Coronary artery (tissue), 2 donors: Measurements from ENCODE around the gene CCL4L2.
"Not testable (repeated sequence)": the region's sequence is repeated elsewhere in the genome, so short reads cannot be mapped to it uniquely, and the experiment has no call there.

Experiments used
- DNase-seq: peaks from one replicate; pipeline ENCODE4 v3.0.0-alpha.2; 2017; ENCODE audit warnings: low spot score
- H3K27ac ChIP-seq, 2 donors: fragments of 200-600 bp; sonication (generic); one replicate each; pipeline ENCODE4 v1.5.1; 2016 to 2019
- H3K4me3 ChIP-seq: fragments of 200-600 bp; sonication (generic); 2 replicates; pipeline ENCODE4 v1.5.1; 2016; ENCODE audit warnings: mild to moderate bottlenecking, moderate library complexity
- TF ChIP-seq, protein P1 (sequence below): fragments of 200-600 bp; sonication (generic); IDR thresholded peaks from one replicate; pipeline ENCODE4 v1.5.1; 2019; ENCODE audit warnings: antibody characterized with exemption

CCL4L2 gene

DNA sequence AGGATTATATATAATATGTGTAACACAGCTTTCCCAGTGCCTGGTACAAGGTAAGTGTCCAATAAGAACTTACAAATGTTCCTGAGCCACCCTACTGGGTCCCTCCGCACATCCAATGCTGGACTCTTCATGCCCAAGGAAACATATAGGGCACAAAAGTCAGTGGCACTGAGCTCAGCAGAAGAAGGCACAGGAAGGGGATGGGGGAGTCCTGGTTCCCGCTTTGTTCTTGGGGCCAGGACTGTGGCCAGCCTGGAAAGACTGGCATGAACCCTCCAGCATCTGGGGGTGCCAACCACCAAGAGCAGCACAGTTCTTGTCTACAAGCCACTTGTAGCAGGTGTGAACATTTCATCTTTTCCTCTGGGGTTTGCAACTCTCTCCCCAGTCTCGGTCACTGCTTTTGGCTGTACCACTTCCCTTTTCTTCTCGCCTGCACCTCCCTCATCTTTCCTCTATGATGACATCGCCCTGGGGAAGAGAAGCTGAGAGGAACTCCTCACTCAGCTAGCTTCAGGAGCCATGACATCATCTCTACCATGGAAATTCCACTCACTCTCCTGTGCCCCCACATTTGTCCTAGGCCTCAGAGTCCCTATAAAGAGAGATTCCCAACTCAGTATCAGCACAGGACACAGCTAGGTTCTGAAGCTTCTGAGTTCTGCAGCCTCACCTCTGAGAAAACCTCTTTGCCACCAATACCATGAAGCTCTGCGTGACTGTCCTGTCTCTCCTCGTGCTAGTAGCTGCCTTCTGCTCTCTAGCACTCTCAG lies at the start of gene CCL4L2:
Gene CCL4L2, plus strand, starts transcription at position 625 of the 773 bp plus-strand sequence.
- not testable (repeated sequence) for H3K4me3 ChIP-seq, DNase-seq, H3K27ac ChIP-seq

DNA sequence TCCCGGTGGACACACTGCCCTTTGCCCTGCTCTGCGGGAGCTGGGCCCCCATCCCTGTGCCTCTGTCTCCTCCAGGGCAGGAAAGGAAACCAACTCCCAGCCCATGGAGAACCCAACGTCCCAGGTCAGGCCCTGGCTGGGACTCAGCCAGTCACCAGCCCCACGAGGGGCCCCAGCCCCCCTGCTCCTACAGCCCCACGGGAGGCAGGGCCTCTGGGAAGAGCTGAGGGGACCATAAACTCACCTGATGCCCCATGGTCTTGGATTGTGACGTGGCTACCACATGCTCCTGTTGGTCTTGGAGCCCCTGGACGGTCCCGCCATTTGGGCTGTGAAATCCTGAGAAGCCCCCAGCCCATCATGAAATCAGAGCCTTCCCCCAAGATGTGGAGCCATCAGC lies 42.0 kb upstream of the CCL4L2 start:
- H3K4me3 ChIP-seq, H3K27ac ChIP-seq, DNase-seq: not testable (repeated sequence)

DNA sequence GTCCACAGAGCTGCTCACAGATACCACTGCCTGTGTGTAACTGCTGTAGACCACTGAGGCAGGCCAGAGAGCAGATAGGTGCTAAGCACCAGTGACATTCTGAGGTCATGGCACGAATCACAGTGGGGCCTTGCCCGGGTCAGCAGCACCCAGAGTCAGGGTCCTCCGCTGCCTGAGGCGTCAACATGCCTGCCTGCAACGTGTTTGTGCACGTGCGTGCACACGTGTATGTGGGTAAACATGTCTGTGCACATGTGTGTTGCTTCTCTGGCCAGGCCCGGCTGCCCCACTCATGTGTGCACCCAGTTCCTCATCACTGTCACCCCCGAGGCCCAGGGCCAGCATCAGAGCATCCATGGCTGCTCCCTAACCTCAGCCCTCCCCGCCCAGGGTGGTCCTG lies 34.3 kb upstream of the CCL4L2 start, which contains the start of gene TBC1D3B:
Gene TBC1D3B, minus strand, starts transcription at position 101 of the 400 bp plus-strand sequence. CDS start 1,586 bp downstream, outside the sequence.
- not testable (repeated sequence) for DNase-seq, H3K4me3 ChIP-seq, H3K27ac ChIP-seq

DNA sequence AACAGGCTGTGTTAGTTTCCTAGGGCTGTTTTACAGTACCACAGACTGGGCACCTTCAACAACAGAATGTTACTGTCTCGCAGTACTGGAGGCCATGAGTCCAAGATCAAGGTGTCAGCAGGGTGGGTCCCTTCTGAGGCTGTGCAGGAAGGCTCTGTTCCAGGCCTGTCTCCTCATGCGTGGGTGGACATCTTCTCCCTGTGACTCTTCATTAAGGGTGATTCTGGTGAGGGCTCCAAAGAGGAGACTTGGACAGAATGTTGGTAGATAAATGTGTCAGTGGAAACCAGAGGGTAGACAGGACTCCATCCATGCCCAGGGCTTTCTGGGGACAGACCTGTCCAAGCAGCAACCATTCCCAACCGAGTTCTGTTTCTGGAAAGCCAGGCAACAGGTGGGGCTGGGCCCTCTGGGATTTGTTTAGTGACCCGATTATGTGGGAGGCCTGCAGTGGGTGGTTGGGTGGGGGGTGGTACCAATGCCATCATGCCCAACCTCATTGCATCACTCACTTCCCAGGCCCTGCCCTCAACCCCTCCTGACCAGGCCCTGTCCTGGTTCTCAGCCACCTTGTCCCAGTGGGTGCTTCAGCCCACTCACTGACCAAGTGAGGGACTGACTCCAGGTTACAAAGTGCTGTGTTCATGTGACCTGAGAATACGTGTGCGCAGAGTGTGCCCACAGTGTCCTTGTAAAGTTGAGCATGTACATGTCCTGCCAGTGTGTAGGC lies 29.3 kb upstream of the CCL4L2 start:
- DNase-seq, H3K4me3 ChIP-seq, H3K27ac ChIP-seq: not testable (repeated sequence)

DNA sequence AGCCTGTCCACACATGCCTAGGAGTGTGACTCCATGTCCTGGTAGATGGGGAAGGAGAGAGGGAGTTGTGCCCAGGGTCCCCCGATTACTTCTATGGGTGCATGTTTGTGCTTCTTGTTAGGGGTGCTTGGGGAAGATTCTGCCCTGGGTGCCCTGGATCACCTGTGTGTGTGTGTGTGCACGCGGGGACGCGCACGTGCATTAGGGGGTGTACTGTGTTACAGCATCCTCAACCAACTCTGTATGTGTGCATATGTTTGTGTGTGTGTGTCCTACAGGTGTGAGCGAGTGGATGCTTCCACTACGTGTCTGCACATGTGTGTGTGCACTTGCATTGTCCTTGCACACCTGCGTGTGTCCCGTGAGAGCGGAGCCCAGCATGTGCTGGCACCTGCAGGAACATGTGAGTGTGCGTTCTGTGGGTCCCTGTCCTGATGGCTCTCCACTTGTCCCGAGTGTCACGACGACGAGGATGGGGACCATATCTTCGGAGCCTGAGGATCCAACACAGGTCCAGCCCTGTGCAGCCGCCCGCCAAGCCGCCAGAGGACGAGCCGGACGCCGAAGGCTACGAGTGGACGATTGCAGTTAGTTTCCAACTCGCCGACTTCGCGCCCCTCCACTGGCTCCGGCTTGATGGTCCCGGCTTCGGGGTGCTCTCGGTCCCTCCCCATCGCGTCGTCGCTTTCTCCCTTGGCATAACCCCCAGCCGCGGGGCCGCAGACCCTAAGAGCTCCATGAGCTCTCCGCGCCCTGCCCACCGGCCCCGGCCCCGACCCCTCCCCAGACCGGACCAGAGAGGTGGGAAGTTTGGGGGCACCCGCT lies 28.5 kb upstream of the CCL4L2 start:
- Histone ChIP-seq H3K4me3 (peak overlapping the region; percentile 76), H3K27ac (peak overlapping the region; percentile 15 to 67)
- DNase-seq: no peak
- TF ChIP-seq, protein P1, sequence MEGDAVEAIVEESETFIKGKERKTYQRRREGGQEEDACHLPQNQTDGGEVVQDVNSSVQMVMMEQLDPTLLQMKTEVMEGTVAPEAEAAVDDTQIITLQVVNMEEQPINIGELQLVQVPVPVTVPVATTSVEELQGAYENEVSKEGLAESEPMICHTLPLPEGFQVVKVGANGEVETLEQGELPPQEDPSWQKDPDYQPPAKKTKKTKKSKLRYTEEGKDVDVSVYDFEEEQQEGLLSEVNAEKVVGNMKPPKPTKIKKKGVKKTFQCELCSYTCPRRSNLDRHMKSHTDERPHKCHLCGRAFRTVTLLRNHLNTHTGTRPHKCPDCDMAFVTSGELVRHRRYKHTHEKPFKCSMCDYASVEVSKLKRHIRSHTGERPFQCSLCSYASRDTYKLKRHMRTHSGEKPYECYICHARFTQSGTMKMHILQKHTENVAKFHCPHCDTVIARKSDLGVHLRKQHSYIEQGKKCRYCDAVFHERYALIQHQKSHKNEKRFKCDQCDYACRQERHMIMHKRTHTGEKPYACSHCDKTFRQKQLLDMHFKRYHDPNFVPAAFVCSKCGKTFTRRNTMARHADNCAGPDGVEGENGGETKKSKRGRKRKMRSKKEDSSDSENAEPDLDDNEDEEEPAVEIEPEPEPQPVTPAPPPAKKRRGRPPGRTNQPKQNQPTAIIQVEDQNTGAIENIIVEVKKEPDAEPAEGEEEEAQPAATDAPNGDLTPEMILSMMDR: no peak

DNA sequence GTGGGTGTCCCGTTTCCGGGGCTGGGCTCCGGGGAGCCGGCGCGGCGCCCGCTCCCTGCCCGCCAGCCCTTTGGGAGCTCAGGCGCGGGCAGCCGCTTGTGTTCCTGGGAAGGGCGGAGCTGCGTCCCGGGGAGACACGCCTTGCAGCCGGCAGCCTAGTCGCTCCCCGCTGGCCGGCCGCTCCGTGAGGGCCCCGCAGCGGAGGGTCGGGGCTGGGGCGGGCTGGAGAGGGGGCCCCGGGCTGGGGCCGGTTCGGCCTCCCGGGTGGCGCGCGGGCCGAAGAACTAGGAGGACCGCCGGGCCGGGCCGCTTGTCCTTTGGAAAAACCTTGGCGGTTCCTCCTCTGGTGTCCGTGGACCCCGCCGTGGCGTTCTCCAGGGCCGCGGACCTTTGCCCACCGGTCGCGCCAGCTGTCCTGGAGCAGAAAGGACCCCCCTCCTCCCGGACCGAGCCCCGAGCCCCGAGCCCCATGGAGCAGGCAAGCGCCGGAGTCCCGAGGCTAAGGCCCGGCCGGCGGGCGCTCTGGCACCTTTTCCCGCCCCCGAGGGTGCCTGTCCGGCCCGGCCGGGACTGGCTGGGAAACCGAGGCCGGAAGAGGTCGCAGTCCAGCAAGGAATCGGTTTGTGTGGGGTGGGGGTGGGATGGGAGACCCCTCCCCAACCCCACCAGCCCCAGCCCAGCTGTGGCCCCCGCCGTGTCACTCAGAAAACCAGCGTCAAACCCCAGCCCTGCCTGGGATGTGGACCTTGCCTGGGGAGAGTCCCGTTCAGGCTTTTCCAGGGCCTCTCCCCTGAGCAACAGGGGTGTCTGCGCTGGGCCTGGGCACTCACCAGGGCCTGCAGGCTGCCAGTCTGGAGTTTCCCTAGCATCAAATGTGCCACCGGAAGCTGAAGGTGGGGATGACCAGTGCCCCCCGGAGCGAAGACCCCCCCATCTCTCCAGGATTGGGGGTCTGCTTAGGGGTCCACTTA lies 27.6 kb upstream of the CCL4L2 start:
- TF ChIP-seq, protein P1: no peak
- DNase-seq: no peak
- Histone ChIP-seq H3K4me3 (peak overlapping the region; percentile 76), H3K27ac (peak overlapping the region; percentile 15 to 67)

DNA sequence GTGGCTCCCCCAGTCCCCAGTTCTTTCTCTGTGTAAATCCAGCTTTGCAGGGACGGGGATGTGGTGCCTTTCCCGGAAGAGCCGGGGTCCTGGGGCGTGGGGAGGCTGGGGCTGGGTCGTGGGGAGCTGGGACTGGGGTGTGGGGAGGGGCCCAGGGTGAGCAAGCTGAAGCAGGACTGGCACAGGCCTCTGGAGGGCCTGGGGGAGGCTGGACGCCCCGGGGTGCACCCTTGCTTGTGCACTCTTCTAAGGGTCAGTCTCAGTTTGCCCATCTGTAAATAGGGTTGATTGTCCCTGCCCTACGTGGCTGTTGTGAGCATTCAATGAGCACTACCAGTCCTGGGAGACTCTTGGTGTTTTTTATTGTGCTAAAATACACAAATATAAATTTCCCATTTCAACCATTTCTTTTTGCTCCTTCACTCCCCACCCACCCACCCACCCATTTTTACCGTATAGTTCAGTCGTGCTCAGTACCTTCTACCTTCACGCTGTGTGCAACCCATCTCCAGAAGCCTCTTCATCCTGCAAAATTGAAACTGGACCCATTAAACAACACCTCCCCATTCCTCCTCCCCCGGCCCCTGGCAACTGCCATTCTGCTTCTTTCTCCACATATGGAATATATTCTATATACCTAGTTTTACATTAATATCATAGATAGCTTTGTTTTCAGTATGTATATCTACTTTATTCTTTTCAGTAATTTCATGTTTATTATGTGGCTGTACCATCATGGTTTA lies 26.7 kb upstream of the CCL4L2 start:
- Histone ChIP-seq H3K27ac (peak overlapping the region in 1 of 2 donors; percentile 67), H3K4me3 (peak overlapping the region; percentile 76)
- DNase-seq: no peak
- TF ChIP-seq, protein P1: no peak

DNA sequence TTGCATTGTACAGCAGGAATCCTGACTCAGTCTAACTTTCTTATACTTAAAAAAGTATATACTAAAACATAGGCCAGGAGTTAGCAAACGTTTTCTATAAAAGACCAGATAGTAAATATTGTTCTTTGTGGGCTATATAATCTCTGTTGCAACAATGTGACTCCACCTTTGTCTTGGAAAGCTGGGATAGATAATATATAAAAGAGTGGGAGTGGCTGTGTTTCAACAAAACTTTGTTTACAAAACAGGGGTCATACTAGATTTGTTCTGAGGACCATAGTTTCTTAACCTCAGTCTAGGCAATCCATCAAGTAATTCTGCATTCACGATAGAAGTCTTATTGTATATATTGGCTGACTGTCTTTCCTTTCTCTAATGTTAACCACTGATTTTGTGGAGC lies 25.4 kb upstream of the CCL4L2 start:
- no peak overlapping the region for H3K27ac ChIP-seq
- no peak for DNase-seq
- TF ChIP-seq, protein P1: no peak

DNA sequence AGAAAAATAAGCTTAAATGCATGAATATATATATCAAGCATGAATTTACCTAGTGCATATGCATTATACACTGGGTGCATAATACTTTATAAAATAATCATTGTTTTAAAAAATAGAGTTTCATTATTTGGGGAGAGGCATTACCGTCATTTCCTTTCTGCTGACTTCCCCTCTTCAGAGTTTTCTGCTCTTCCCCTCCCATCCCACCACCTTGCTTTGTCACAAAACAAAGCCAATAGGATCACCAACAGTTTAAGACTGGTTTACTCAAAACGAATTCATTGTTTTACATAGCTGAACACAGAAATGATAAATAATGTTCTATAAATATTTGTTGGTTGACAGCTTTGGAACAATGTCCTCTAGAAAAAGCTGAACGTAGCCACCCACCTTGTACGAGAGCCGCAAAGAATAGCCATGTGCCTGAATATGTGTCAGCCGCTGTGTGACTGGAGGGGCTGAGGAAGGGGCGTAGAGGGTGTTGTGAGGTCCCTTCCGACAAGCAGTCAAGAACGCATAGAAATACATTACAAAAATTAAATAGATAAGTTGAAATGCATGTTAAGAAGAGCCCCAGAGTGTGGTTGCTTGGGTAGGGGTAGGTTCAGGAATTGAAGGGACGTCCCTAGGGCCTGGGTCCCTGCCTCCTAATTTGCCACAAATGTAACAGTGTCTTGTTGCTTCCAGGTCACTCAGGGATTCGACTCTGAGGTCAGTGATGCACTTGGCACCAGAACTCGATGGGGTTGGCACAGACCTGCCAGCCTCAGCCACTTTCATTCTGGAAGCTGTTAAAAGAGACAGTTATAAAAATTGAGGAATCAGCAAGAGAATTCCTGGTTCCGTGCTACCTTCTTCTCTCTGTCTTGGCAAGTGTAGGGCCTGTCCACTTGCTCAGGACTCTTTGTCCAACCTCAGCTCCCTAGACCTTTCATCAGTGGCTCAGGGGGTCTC lies 23.8 kb upstream of the CCL4L2 start:
- not testable (repeated sequence) for DNase-seq, H3K4me3 ChIP-seq
- H3K27ac ChIP-seq: peak overlapping the region in 1 of 2 donors; percentile 48

More for the DNA sequence above, 25.4 kb upstream of the CCL4L2 start:
- no peak overlapping the region for H3K4me3 ChIP-seq

DNA sequence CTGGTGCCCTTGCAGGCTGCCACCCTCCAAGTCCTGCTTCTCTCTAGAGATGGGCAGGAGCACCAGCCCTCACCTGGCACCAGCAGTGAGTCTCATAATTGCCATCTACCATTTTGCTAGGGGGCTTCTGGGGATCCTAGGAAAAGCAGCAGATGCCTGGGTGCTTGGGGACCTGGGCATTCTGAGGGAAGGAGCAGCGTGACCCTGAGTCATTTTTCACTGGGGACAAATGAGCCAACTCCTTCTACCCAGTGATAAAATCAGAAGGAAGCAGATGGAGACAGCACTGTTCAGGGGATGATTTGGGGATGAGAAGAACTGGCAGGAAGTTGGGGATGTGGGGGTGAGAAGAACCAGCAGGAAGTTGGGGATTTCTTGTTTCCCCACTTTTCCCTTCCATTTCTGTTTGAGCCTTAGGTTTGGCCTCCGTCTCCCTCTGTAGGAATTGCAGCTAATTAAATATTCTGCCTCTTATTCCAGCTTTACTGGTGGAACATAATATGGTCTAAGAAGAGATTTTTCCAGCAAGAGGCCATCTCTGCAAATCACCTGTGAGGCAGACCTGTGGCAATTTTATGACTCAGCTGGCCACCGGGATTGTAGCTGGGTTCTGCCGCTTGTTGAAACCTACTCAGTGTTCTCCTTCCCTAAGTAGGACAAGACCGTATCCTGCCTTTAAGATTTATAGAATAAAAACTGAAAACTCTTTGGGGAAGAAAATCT lies 22.8 kb upstream of the CCL4L2 start:
- H3K4me3 ChIP-seq: not testable (repeated sequence)

More for the DNA sequence above, 22.8 kb upstream of the CCL4L2 start:
- DNase-seq: not testable (repeated sequence)
- H3K27ac ChIP-seq: peak overlapping the region in 1 of 2 donors; percentile 48
